H1 (cell line): Measurements from ENCODE around the gene ICA1. TPM values are rescaled to one million over a fixed set of nuclear protein-coding genes. Genes with fewer than 3 reads are reported as not detected.

ENCODE experiments used
- ATF3 ChIP-seq: IDR thresholded peaks from 2 replicates; pipeline ENCODE4 v1.6.1; 2011; ENCODE audit warnings: low read depth, mild to moderate bottlenecking, low read length; ENCODE audit not compliant: insufficient read depth
- CBX8 ChIP-seq: fragments of 300-800, 300-1000 bp; sonication (generic); IDR thresholded peaks from 2 replicates; pipeline ENCODE4 v1.7.1; 2016; ENCODE audit warnings: low read depth, low read length, borderline replicate concordance
- CREB1 ChIP-seq: IDR thresholded peaks from 2 replicates; pipeline ENCODE4 v1.6.1; 2012; ENCODE audit warnings: inconsistent platforms
- PHF8 ChIP-seq: fragments of 200-600 bp; sonication (generic); conservative IDR thresholded peaks from 2 replicates; pipeline ENCODE4 v1.7.1; 2012; ENCODE audit warnings: low read depth, mild to moderate bottlenecking, inconsistent platforms, low read length, moderate library complexity
- POU5F1 ChIP-seq: IDR thresholded peaks from 2 replicates; pipeline ENCODE4 v1.6.1; 2011; ENCODE audit warnings: low read depth, mild to moderate bottlenecking, low read length, moderate library complexity
- RNF2 ChIP-seq: fragments of 200-900, 300-1000 bp; sonication (generic); IDR thresholded peaks from 2 replicates; pipeline ENCODE4 v1.7.1; 2016; ENCODE audit warnings: borderline replicate concordance, low read depth, mild to moderate bottlenecking, antibody characterized with exemption, low read length; ENCODE audit not compliant: poor library complexity, severe bottlenecking; ENCODE audit errors: missing control alignments
- TAF7 ChIP-seq: optimal IDR thresholded peaks from 2 replicates; pipeline ENCODE3; 2011; ENCODE audit warnings: low read depth, mild to moderate bottlenecking, inconsistent platforms, low read length, moderate library complexity, borderline replicate concordance
- polyA plus RNA-seq, 7 experiments: library from polyadenylated mRNA; depleted of rRNA in 3 of 7; stranded (reverse) in 5 of 7; unstranded in 2 of 7; fragments of >200 nt in 5 of 7; fragments of 200-250 nt in 2 of 7; gene quantifications; 1 replicate in 5 of 7; 2 replicates in 1 of 7; 4 replicates in 1 of 7; pipeline versions ENCODE4 v1.2.1 to v1.2.3, GENCODE V29; 2011 to 2013; ENCODE audit warnings: missing spikeins in 2 of 7, mixed read lengths in 2 of 7
- total RNA-seq: library from RNA; stranded (reverse); fragmentation: NEBNext Ultra II Directional; extraction: Animal tissue kit (Norgen Biotek cat#: 25700); gene quantifications from 2 replicates; pipeline ENCODE4 v1.2.1, GENCODE V29; 2021
- TF ChIP-seq, protein P1 (sequence below), 3 experiments: IDR thresholded peaks; 1 replicate in 2 of 3; 2 replicates in 1 of 3; pipeline versions ENCODE4 v1.5.1 to v1.6.1; 2011; ENCODE audit warnings: low read length in 3 of 3, mild to moderate bottlenecking in 3 of 3, inconsistent platforms in 2 of 3, low read depth in 1 of 3, moderate library complexity in 1 of 3; ENCODE audit not compliant: insufficient read depth in 1 of 3; ENCODE audit errors: control extremely low read depth in 1 of 3

Gene ICA1
- total and polyA plus RNA-seq, 2 of the 8 experiments (the other 6 are each of a cell fraction or from before 2014, with no cell fraction given): 14.9 to 37.1 TPM

DNA sequence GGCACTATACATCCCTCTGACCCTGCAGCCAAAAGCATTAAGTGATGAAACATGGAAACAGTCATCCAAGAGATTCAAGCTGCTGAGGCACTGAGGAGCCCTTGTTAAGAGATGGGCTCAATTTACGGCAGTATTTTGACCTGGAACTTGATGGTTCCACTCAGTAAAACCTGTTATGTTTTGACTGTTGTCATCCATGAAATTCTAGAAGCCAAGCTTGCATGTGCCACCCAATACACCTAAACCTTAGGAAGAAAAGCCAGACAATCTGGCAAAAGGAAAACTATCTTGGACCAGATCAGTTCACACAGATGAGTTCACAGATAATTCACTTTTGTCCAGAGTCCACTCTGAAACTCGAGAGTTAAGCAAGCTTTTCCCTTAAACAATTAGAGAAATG lies 53.2 kb downstream of the ICA1 start (continued):
- TF ChIP-seq, protein P1, sequence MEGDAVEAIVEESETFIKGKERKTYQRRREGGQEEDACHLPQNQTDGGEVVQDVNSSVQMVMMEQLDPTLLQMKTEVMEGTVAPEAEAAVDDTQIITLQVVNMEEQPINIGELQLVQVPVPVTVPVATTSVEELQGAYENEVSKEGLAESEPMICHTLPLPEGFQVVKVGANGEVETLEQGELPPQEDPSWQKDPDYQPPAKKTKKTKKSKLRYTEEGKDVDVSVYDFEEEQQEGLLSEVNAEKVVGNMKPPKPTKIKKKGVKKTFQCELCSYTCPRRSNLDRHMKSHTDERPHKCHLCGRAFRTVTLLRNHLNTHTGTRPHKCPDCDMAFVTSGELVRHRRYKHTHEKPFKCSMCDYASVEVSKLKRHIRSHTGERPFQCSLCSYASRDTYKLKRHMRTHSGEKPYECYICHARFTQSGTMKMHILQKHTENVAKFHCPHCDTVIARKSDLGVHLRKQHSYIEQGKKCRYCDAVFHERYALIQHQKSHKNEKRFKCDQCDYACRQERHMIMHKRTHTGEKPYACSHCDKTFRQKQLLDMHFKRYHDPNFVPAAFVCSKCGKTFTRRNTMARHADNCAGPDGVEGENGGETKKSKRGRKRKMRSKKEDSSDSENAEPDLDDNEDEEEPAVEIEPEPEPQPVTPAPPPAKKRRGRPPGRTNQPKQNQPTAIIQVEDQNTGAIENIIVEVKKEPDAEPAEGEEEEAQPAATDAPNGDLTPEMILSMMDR (IDR thresholded peaks at IDR 0.05; ENCODE audit: control extremely low read depth in 1 of 3, insufficient read depth in 1 of 3, low read depth in 1 of 3, low read length in 3 of 3): no peak
- TF ChIP-seq POU5F1 (no peak), CREB1 (no peak), PHF8 (no peak), RNF2 (no peak), CBX8 (no peak), TAF7 (no peak), ATF3 (no peak)
